HG02943 (cell line): Measurements from ENCODE around the gene SGF29.
"Not testable (repeated sequence)": the region's sequence is repeated elsewhere in the genome, so short reads cannot be mapped to it uniquely, and the experiment has no call there.

Experiments used
- ATAC-seq: cut with Tn5 transposase; IDR thresholded peaks from one replicate; pipeline ENCODE4 v1.9.1; 2021; ENCODE audit warnings: mild to moderate bottlenecking, low read depth, moderate library complexity; ENCODE audit not compliant: unreplicated experiment

Gene SGF29

DNA sequence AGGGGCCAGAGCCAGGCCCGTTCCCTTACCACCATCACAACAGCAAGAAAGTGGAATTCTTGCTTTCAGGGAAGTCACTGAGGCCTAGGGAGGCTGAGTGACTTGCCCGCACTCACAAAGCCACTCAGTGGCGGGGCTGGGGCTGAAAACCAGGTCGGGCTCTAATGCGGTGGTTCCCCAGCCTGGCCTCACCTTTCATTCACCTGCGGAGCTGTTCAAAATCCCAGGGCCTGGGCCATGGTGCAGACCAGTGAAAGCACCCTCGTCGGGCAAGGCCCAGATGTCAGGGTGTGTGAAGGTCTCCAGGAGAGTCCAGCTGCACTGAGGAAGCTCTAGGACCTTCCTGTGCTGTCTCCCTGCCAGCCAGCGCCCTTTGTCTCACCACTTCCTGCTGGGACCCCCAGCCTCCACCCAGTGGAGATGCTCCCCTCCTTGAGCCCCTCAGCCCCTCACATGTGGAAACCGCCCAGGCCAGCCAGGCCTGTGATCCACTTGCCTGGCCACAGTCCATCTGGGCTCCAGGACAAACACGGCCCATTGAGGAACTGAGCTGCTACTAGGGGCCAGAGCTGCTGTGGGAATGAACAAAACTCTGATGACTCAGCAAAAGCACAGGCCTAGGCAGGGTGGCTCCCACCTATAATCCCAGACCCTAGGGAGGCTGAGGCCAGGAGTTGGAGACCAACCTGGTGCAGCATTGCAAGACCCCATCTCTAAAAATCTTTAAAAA is 55.3 kb downstream of the SGF29 start:
- ATAC-seq, result not testable (repeated sequence)

DNA sequence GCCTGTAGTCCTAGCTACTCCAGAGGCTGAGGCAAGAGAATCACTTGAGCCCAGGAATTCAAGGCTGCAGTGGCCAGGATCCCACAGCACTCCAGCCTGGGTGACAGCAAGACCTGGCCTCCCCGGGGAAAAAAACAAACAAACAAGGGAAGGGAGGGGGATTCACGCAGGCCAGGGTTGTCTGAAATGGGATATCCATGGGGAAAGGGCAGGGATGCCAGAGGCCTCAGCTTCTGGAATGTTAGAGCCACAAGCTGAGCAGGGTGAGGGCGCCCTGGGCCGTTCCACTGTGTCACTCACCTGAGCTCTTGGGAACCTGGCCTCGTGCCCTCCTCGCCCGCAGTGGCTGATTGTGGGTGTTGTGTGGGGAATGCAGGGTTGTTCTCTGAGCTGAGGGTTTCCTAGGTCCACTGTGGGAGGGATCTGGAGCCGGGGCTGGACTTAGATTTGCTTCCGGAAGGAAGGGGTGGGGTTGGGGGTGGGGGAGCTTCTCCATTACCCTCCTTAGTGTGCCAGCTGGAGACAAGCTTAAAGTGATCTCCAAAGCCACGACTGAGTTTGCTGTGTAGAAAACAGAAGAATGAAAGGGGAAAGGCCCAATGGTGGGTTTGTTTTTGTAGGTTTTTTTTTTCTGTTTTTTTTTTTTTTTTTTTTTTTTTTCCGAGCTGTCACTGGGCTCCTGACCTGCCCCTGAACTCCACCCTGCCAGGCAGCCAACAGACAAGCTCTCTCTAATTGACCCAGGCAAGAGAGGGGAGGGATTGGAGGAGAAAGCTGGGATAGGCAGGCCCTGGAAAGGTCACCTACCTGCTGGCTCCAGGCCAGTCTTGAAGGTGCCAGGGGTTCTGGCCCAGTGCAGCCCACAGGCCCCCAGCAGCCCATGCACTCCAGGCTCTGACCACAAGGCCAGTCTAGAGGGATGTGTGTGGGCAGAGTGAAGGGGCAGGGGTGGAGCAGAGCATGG is 56.2 kb downstream of the SGF29 start, which contains the start of gene SULT1A1:
TSS of gene SULT1A1 (minus strand) at position 414 of the 964 bp plus-strand sequence. CDS start 1,189 bp downstream, outside the sequence.
- no peak for ATAC-seq

DNA sequence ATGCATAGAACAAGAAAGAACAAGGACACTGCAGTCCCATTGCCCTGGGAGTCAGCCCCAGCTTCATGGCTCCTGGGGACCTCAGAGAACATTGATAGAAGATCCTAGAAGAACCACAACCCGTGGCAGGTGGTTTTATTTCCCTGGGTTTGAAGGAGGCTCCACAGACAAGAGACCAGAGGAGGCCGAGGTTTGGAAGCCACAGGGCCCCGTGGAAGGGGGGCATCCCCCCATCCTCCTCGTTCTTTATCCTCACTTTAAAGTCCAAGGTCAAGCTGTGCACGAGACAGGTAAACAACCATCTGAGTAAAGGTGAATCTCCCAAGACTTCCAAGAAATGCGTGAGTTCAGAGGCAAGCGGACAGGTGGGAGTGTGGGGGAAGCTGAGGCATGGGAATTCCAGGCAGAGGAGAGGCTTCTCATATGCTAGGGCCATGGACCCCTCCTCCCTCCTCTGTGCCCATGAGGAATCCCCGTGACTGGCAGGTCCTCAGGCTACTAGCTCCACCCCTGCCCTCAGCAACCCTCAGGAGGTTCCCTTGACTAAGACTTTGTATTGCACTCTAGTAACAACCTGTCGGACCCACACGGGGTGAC is 57.0 kb downstream of the SGF29 start:
- no peak for ATAC-seq

DNA sequence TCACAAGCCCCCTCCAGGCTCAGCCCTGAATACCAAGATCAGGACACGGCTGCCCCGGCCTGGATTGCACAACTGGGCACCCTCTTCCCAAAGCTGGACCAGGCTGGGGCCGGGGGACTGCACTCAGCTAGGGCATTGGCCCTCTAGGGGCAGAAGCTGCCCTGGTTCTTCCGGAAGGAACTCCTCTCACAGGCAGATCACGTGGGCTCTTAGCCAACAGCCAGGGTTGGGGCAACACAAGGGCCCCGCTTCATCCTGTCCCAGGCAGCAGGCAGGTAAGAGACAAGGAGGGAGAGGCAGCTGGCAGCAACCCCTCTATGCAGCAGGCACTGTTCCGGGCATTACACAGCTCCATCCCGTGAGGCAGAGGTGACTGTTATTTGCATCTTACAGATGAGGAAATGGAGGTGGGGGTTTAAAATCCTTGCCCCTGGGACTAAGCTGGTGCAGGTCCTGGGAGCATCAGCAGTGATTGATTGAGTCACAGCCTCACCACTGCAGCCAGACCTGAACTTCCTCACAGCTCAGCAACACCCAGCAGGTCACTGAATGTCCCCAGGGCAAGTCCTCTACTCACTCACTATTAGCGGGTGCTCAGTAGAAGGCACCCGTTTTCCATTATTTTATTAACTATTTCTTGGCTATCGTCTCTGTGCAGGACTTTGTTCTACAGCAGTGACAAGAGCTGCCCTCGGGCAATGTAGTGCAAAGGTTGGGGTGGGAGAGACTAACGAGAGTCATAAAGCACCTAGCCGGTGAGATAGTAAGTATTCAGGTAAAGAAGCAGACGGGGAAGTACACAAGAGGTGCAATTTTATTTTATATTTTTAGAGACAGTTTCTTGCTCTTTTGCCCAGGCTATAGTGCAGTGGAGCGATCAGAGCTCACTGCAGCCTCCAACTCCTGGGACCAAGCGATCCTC is 58.9 kb downstream of the SGF29 start:
- not testable (repeated sequence) for ATAC-seq

DNA sequence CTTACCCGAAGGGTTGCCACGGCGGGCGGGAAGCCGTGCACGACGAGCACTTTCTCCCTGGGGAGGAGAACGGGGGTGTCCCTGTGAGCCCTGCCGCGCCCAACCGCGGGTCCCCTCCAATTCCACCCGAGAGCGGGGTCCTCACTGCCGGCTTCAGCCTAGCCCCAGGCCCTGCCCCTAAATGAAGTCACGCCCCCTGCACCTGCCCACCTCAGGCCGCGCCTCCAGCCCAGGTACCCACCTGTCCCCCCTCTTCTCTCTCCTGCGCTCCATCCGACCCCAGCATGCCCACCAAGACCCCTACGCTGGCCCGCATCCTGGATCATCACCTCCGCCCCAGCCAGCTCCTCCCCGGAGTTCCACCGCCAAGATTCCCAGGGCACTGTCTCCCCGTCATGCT is 60.2 kb downstream of the SGF29 start:
- not testable (repeated sequence) for ATAC-seq

DNA sequence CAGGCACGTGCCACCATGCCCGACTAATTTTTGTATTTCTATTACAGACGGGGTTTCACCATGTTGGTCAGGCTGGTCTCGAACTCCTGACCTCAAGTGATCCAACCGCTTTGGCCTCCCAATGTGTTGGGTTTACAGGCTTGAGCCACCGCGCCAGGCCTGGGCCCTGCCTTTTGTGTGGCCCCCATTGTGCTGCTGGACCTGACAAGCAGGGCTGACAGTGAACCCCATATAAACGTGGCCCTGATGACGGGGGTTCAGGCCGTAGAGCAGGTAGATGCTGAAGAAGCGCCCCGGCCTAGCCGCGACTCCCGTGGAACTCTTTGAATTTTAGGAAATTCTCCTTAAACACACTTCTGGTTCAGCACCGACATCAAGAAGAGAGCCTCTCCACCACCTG is 60.8 kb downstream of the SGF29 start:
- ATAC-seq, result not testable (repeated sequence)

DNA sequence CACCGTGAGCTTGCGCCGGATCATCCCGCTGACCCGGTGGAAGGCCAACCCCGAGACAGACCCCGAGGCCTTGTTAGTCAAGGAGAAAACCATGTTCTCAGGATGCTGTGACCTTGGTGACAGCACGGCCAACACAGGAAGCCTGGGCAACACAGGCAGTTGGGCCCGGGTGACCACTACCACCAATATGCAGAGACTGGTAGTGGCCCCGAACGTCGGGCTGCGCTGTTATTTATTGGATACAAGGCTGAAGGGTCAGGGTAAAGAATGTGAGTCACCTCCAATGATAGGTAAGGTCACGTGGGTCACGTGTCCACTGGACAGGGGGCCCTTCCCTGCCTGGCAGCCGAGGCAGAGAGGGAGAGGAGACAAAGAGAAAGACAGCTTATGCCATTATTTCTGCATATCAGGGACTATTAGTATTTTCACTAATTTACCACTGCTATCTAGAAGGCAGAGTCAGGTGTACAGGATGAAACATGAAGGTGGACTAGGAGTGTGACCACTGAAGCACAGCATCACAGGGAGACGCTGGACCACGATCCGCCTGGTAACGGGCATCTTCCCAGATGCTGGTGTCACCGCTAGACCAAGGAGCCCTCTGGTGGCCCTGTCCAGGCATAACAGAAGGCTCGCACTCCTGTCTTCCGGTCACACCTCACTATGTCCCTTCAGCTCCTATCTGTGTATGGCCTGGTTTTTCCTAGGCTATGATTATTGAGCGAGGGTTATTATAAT is 61.9 kb downstream of the SGF29 start:
- ATAC-seq, result not testable (repeated sequence)

DNA sequence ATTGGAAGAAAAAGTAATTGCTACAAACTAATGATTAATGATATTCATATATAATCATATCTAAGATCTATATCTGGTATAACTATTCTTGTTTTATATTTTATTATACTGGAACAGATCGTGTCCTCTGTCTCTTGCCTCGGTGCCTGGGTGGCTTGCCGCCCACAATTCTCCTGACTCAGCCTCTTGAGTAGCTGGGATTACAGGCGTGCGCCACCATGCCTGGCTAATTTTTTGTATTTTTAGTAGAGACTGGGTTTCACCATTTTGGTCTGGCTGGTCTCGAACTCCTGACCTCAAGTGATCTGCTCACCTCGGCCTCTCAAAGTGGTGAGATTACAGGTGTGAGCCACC is 62.5 kb downstream of the SGF29 start:
- ATAC-seq, result not testable (repeated sequence)

DNA sequence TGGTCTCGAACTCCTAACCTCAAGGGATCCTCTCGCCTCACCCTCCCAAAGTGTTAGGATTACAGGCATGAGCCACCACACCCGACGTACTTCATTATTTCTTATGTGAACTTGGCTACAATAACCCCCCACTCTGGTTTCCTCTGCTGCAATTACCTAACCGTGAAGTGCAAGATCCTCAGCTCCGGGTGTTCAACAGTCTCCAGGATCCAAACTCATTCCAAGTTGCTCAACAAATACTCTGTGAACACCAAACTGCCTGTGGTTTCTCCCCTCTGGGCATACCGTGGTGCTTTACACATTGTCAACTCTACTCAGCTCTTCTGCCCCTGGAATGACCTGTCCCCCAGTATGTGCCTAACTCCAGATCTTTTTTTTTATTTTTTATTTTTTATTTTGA is 62.9 kb downstream of the SGF29 start:
- ATAC-seq, result no peak

DNA sequence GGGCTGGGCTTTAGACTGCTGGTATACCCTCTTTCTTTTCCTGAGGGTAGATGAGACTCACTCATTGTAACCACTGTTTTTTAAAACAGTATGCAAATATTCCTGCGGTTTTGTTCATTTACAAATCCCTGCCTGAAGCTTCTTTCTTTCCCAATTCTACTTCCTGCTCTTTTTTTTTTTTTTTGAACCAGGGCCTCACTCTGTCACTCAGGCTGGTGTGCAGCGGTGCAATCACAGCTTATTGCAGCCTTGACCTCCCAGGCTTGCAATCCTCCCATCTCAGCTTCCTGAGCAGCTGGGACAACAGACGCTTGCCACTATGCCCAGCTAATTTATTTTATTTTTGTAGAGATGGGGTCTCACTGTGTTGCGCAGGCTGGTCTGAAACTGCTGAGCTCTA is 64.2 kb downstream of the SGF29 start:
- no peak for ATAC-seq

DNA sequence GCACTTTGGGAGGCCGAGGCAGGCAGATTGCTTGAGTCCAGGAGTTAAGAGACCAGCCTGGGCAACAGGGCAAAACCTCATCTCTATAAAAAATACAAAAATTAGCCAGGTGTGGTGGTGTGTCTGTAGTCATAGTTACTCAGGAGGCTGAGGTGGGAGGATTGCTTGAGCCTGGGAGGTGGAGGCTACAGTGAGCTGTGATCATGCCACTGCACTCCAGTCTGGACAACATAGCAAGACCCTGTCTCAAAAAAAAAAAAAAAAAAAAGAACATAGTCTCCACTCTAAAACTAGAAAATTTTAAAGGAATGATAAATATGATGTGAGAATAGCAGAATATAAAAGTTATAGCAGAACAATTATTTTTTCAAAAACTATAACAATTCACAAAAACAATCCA is 66.6 kb downstream of the SGF29 start:
- ATAC-seq, result not testable (repeated sequence)

DNA sequence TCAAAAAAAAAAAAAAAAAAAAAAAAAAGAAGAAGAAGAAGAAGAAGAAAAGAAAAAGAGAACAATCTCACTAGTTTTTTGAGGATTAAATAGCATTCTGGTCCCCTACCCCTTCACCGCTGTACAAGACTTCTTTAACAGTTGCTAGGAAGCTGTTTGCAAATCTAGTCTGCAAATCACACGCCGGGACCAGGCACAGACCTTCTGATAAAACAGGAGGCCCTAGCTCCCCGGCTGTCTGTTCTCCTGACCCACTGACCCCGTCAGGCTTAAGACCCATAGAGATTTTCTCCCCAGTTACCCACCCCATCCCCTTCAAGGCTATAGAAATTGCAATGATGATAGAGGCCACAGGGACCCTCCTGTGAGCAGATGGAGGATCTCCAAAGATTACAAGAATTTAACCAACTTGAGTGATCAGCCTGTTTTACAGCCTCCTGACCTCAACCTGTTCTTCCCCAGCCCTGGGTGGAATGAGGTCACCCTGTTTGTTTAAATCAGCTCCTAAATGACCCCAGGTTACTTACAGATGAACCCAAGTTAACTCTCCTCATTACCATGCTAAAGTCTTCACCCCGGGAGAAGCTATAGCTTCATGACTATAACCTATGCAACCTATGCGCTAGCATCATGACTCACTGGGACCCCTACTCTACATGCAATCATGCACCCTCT is 67.9 kb downstream of the SGF29 start:
- no peak for ATAC-seq

DNA sequence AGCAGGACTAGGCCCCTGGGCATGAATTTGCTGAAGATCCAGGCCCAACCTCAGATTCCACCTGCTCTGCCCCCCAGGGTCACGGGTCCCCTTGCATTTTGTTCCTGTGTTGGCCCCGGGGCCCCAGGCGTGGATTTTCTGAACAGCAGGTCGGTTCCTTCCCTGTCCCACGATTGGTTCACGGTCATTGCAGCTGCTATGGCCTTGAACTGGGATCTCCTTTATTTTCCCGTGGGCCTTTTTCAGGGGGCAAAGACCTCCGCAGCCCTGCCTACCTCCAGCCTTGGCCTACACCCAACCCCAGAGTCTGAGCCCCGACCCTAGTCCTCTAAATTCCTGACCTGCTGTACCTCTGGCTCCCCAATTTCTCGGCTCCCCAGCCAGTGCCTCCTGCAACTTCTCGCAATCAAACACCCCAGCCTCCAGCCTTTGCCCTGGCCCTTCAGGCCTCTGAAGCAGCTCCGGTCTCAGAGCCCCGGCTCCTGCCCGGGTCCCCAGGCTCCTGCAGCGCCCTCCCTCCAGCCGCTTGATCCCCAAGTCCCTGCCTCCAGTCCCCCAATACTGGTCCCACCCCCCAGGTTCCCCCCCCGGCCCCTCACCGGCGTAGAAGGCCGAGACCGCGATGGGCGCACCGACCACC is 68.9 kb downstream of the SGF29 start:
- not testable (repeated sequence) for ATAC-seq

DNA sequence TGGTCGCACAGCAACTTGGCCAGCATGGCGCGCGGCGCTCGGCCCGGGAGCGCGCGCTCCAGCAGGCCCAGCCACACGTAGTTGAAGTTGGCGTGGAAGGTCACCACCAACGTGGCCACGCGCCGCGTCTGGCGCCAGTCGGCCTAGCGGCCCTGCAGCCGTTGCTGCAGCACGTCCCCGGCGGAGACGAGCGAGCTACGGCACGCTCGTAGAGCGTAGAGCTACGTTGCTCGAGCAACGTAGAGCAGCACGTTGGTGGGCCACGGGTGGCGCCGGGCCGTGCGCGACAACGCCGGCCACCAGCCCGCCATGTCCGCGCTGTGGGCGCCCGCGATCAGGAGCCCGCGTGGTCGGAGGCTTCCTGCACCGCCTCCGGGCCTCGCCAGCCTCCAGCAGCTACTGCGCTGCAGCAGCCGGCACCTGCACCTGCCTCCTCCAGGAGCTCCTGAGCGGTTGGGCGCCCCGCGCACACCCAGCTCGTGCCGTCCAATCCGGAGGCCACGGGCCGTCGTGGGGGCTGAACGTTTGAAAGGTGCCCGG is 69.5 kb downstream of the SGF29 start:
- ATAC-seq, result no peak

DNA sequence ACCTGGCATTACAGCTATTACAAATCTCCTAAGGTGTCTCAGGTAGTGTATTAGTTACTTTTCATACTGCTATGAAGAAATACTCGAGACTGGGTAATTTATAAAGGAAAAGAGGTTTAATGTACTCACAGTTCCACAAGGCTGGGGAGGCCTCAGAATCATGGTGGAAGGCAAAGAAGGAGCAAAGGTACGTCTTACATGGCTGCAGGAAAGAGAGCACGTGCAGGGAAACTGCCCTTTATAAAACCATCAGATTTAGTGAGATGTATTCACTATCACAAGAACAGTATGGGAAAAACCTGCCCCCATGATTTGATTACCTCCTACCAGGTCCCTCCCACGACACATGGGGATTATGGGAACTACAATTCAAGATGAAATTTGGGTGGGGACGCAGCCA is 77.2 kb downstream of the SGF29 start:
- not testable (repeated sequence) for ATAC-seq

DNA sequence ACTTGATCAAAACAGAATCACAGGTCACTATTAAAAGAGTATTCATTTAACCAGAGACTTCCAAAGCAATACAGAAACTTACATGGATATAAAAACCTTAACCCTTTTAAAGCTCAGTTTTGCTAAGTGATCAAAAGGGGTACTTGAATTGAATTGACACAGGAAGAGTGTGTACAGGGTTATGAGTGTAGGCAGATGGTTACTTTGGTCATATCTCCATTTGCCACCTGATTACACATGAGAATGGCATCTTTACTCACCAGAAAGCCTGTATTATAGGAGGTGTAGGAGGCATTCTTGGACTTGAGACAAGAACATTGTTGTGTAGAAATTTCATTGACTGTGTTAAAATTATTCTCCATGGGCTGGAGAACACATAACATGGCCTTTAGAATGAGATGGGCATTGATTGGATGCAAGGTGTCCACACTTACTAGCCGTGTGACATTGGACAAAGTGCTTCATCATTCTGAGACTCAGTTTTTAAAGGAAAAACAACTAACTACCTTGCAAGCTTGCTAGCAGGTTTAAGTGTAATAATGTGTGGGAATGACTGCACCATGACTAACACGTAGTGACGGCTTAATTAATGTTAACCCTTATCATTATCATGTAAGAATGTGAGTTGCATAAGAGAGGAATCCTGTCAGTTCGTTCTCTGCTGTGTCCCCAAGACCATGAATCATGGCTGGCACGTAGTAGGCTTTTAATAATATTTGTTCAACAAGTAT is 82.5 kb downstream of the SGF29 start:
- not testable (repeated sequence) for ATAC-seq

DNA sequence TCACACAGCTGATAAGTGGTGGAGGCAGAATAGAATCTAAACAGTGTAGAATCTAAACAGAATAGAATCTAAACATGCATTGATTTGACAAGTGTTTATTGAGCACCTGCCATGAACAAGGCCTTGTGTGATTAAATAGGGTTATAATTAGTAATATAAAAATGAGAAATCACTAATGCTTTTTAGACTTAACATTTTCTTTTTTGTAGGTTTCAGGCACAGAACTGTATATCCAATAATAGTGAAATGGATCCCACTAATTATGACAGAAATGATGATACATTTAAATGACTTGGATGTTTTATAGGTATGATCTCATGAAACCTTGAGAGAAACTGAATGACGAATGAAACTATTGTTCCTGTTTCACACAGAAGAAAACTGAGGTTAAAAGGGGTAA is 84.0 kb downstream of the SGF29 start, which contains the start of gene NPIPB8:
TSS of gene NPIPB8 (plus strand) at position 301 of the 400 bp plus-strand sequence. CDS start 296 bp downstream, outside the sequence.
- not testable (repeated sequence) for ATAC-seq
